H1 (cell line): Measurements from ENCODE around the gene ARHGAP26. TPM values are rescaled to one million over a fixed set of nuclear protein-coding genes. Genes with fewer than 3 reads are reported as not detected.

Source experiments
- CTCF ChIA-PET: fragments of 300-600 bp; sonication (Branson Sonifier 250); formaldehyde crosslinking; loops from one replicate; lab custom pipeline; 2021; ENCODE audit not compliant: partially characterized antibody; lab: Charles Lee
- POLR2A ChIA-PET: fragments of 300-600 bp; sonication (Branson Sonifier 250); formaldehyde crosslinking; loops from one replicate; lab custom pipeline; 2021; ENCODE audit warnings: inconsistent platforms; ENCODE audit not compliant: partially characterized antibody; lab: Charles Lee
- DNase-seq, 2 experiments: peaks; one replicate each; pipeline versions ENCODE4 v3.0.0 to v3.0.0-alpha.2; 2010 to 2022; ENCODE audit warnings: low spot score in 2 of 2, low read depth in 1 of 2, mixed read lengths in 1 of 2
- FAIRE-seq: peaks from 2 replicates; lab custom pipeline; 2011; peaks lifted over from hg19 to GRCh38; lab: Jason Lieb, UNC
- H2AFZ ChIP-seq: 2 replicates; pipeline ENCODE4 v1.8.1; 2012; ENCODE audit warnings: low read length, inconsistent platforms
- H2AK5ac ChIP-seq: 2 replicates; pipeline ENCODE4 v1.6.1; 2013; ENCODE audit warnings: low read depth, low read length
- H2BK120ac ChIP-seq: replicated peaks from 2 replicates; pipeline ENCODE3; 2013; ENCODE audit warnings: low read depth, low read length, inconsistent platforms
- H2BK12ac ChIP-seq: 2 replicates; pipeline ENCODE4 v1.6.1; 2013; ENCODE audit warnings: low read depth, low read length
- H2BK15ac ChIP-seq: 2 replicates; pipeline ENCODE4 v1.6.1; 2013; ENCODE audit warnings: low read length
- H2BK20ac ChIP-seq: 2 replicates; pipeline ENCODE4 v1.6.1; 2013; ENCODE audit warnings: low read length
- H2BK5ac ChIP-seq: 2 replicates; pipeline ENCODE4 v1.6.1; 2013; ENCODE audit warnings: low read depth, low read length
- H3K14ac ChIP-seq: 2 replicates; pipeline ENCODE4 v1.6.1; 2013; ENCODE audit warnings: inconsistent platforms; ENCODE audit not compliant: insufficient read length
- H3K18ac ChIP-seq: 2 replicates; pipeline ENCODE4 v1.6.1; 2013; ENCODE audit warnings: low read length; ENCODE audit errors: extremely low read depth
- H3K23ac ChIP-seq: 2 replicates; pipeline ENCODE4 v1.6.1; 2013; ENCODE audit warnings: inconsistent platforms; ENCODE audit not compliant: insufficient read length
- H3K23me2 ChIP-seq: 2 replicates; pipeline ENCODE4 v1.6.1; 2013; ENCODE audit warnings: low read depth, low read length
- H3K27ac ChIP-seq: 2 replicates; pipeline ENCODE4 v1.6.1; 2011; ENCODE audit warnings: low read depth, low read length, inconsistent platforms
- H3K27me3 ChIP-seq, 4 experiments: replicated peaks in 1 of 4; 1 replicate in 1 of 4; 2 replicates in 3 of 4; pipeline versions ENCODE4 v1.6.1 to v1.8.1; 2011 to 2013; ENCODE audit warnings: low read length in 3 of 4, mild to moderate bottlenecking in 3 of 4, inconsistent platforms in 2 of 4, mixed read lengths in 2 of 4, moderate library complexity in 1 of 4; ENCODE audit not compliant: control insufficient read depth in 3 of 4, insufficient read depth in 3 of 4; ENCODE audit errors: extremely low read depth in 1 of 4
- H3K36me3 ChIP-seq, 4 experiments: 2 replicates each; pipeline versions ENCODE4 v1.6.1 to v1.8.1; 2011 to 2013; ENCODE audit warnings: mild to moderate bottlenecking in 4 of 4, low read length in 3 of 4, moderate library complexity in 2 of 4, control low read depth in 1 of 4, inconsistent platforms in 1 of 4; ENCODE audit not compliant: insufficient read depth in 4 of 4, control insufficient read depth in 2 of 4
- H3K4ac ChIP-seq: replicated peaks from 2 replicates; pipeline ENCODE3; 2013; ENCODE audit warnings: low read length, low read depth, mixed read lengths, inconsistent platforms; ENCODE audit not compliant: insufficient read length
- H3K4me1 ChIP-seq, 4 experiments: replicated peaks in 1 of 4; 1 replicate in 1 of 4; 2 replicates in 3 of 4; pipeline versions ENCODE4 v1.6.1 to v1.8.1; 2011 to 2013; ENCODE audit warnings: low read length in 3 of 4, inconsistent platforms in 2 of 4, mixed read lengths in 1 of 4; ENCODE audit not compliant: insufficient read depth in 4 of 4, control insufficient read depth in 3 of 4
- H3K4me2 ChIP-seq, 2 experiments: 2 replicates each; pipeline versions ENCODE4 v1.6.1 to v1.8.1; 2011 to 2013; ENCODE audit warnings: low read depth in 2 of 2, low read length in 2 of 2, control low read depth in 1 of 2, inconsistent platforms in 1 of 2, mild to moderate bottlenecking in 1 of 2; ENCODE audit not compliant: insufficient read depth in 1 of 2
- H3K4me3 ChIP-seq, 4 experiments: fragments of 200-600, 300-600 bp in 1 of 4; sonication (generic), shearing (Covaris generic), sonication (Bioruptor Twin) in 1 of 4; 2 replicates each; pipeline versions ENCODE4 v1.5.1 to v1.8.1; 2011 to 2016; ENCODE audit warnings: low read length in 4 of 4, low read depth in 3 of 4, control low read depth in 2 of 4, inconsistent platforms in 2 of 4, mild to moderate bottlenecking in 2 of 4, mixed read lengths in 1 of 4, moderate library complexity in 1 of 4; ENCODE audit not compliant: insufficient read depth in 2 of 4; ENCODE audit errors: extremely low read depth in 1 of 4
- H3K56ac ChIP-seq: replicated peaks from 2 replicates; pipeline ENCODE3; 2013; ENCODE audit warnings: low read depth, mild to moderate bottlenecking, mixed read lengths, low read length, inconsistent platforms; ENCODE audit not compliant: insufficient read length
- H3K79me1 ChIP-seq: 2 replicates; pipeline ENCODE4 v1.6.1; 2013; ENCODE audit warnings: low read depth, low read length, control low read depth
- H3K79me2 ChIP-seq, 2 experiments: 2 replicates each; pipeline versions ENCODE4 v1.6.1 to v1.8.1; 2012 to 2013; ENCODE audit warnings: low read length in 2 of 2, mild to moderate bottlenecking in 2 of 2, inconsistent platforms in 1 of 2; ENCODE audit not compliant: insufficient read depth in 2 of 2, control insufficient read depth in 1 of 2
- H3K9ac ChIP-seq, 4 experiments: replicated peaks in 1 of 4; 1 replicate in 1 of 4; 2 replicates in 3 of 4; pipeline versions ENCODE4 v1.6.1 to v1.8.1; 2011 to 2013; ENCODE audit warnings: low read depth in 3 of 4, low read length in 3 of 4, control low read depth in 2 of 4, mild to moderate bottlenecking in 2 of 4, moderate library complexity in 2 of 4, inconsistent platforms in 1 of 4; ENCODE audit errors: extremely low read depth in 1 of 4
- H3K9me3 ChIP-seq, 2 experiments: 2 replicates each; pipeline versions ENCODE4 v1.6.1 to v1.8.1; 2012 to 2013; ENCODE audit warnings: mild to moderate bottlenecking in 2 of 2, moderate library complexity in 2 of 2, control low read depth in 1 of 2, inconsistent platforms in 1 of 2, low read depth in 1 of 2, low read length in 1 of 2, mixed read lengths in 1 of 2; ENCODE audit not compliant: insufficient read depth in 2 of 2
- H4K20me1 ChIP-seq, 2 experiments: replicated peaks in 1 of 2; 2 replicates each; pipeline versions ENCODE3 to v1.8.1; 2011 to 2013; ENCODE audit warnings: inconsistent platforms in 2 of 2, low read length in 2 of 2, mild to moderate bottlenecking in 1 of 2; ENCODE audit not compliant: insufficient read depth in 2 of 2, control insufficient read depth in 1 of 2
- H4K5ac ChIP-seq: 2 replicates; pipeline ENCODE4 v1.6.1; 2013; ENCODE audit warnings: low read length, low read depth, mixed read lengths, inconsistent platforms; ENCODE audit not compliant: insufficient read length
- H4K8ac ChIP-seq: 2 replicates; pipeline ENCODE4 v1.8.0; 2013; ENCODE audit warnings: mild to moderate bottlenecking, moderate library complexity, low read length, inconsistent platforms; ENCODE audit not compliant: insufficient read depth; ENCODE audit errors: extremely low read depth
- H4K91ac ChIP-seq: replicated peaks from 2 replicates; pipeline ENCODE3; 2013; ENCODE audit warnings: low read length, mixed read lengths, inconsistent platforms; ENCODE audit not compliant: insufficient read length
- ATF2 ChIP-seq: IDR thresholded peaks from 2 replicates; pipeline ENCODE4 v1.6.1; 2012; ENCODE audit warnings: low read length, inconsistent platforms
- CBX8 ChIP-seq: fragments of 300-800, 300-1000 bp; sonication (generic); IDR thresholded peaks from 2 replicates; pipeline ENCODE4 v1.7.1; 2016; ENCODE audit warnings: low read depth, low read length, borderline replicate concordance
- CEBPB ChIP-seq: IDR thresholded peaks from 2 replicates; pipeline ENCODE4 v1.6.1; 2012; ENCODE audit warnings: low read depth, low read length
- CTBP2 ChIP-seq: IDR thresholded peaks from 2 replicates; pipeline ENCODE4 v1.7.0; 2011; ENCODE audit warnings: borderline replicate concordance, mild to moderate bottlenecking, moderate library complexity, mixed read lengths, low read length; ENCODE audit not compliant: insufficient read depth, insufficient read length
- FOSL1 ChIP-seq: IDR thresholded peaks from 2 replicates; pipeline ENCODE4 v1.6.1; 2011; ENCODE audit warnings: mild to moderate bottlenecking, low read depth, low read length, moderate library complexity; ENCODE audit not compliant: insufficient read depth
- GABPA ChIP-seq: IDR thresholded peaks from 2 replicates; pipeline ENCODE4 v1.6.1; 2011; ENCODE audit warnings: mild to moderate bottlenecking, low read length, moderate library complexity, borderline replicate concordance; ENCODE audit not compliant: insufficient read depth
- GTF2F1 ChIP-seq: IDR thresholded peaks from 2 replicates; pipeline ENCODE4 v1.6.1; 2012; ENCODE audit warnings: low read depth, low read length, improper control_type of control experiment, borderline replicate concordance
- HDAC2 ChIP-seq, 2 experiments: fragments of 300-600 bp in 1 of 2; sonication (generic) in 1 of 2; IDR thresholded peaks; 2 replicates each; pipeline ENCODE4 v1.6.1; 2011 to 2012; ENCODE audit warnings: low read depth in 2 of 2, low read length in 2 of 2, mild to moderate bottlenecking in 2 of 2, moderate library complexity in 2 of 2, borderline replicate concordance in 1 of 2, inconsistent platforms in 1 of 2
- JUN ChIP-seq: IDR thresholded peaks from 2 replicates; pipeline ENCODE4 v1.6.1; 2011; ENCODE audit warnings: low read depth, mild to moderate bottlenecking, improper control_type of control experiment, low read length
- JUND ChIP-seq: IDR thresholded peaks from 2 replicates; pipeline ENCODE4 v1.6.1; 2011; ENCODE audit warnings: mild to moderate bottlenecking, improper control_type of control experiment, low read length
- KDM4A ChIP-seq: IDR thresholded peaks from one replicate; pipeline ENCODE4 v1.7.1; 2012; ENCODE audit warnings: low read depth, mild to moderate bottlenecking, moderate library complexity, low read length, inconsistent platforms; ENCODE audit not compliant: severe bottlenecking
- RBBP5 ChIP-seq: IDR thresholded peaks from 2 replicates; pipeline ENCODE4 v1.7.1; 2012; ENCODE audit warnings: low read depth, mild to moderate bottlenecking, inconsistent platforms, low read length, moderate library complexity, borderline replicate concordance
- SRF ChIP-seq: IDR thresholded peaks from 2 replicates; pipeline ENCODE4 v1.6.1; 2011; ENCODE audit warnings: mild to moderate bottlenecking, low read depth, low read length, moderate library complexity
- polyA plus RNA-seq, 7 experiments: library from polyadenylated mRNA; depleted of rRNA in 3 of 7; stranded (reverse) in 5 of 7; unstranded in 2 of 7; fragments of >200 nt in 5 of 7; fragments of 200-250 nt in 2 of 7; gene quantifications; 1 replicate in 5 of 7; 2 replicates in 1 of 7; 4 replicates in 1 of 7; pipeline versions ENCODE4 v1.2.1 to v1.2.3, GENCODE V29; 2011 to 2013; ENCODE audit warnings: missing spikeins in 2 of 7, mixed read lengths in 2 of 7
- total RNA-seq: library from RNA; stranded (reverse); fragmentation: NEBNext Ultra II Directional; extraction: Animal tissue kit (Norgen Biotek cat#: 25700); gene quantifications from 2 replicates; pipeline ENCODE4 v1.2.1, GENCODE V29; 2021

Gene ARHGAP26
- total and polyA plus RNA-seq, 2 of the 8 experiments (the other 6 are each of a cell fraction or from before 2014, with no cell fraction given) = 7.1 to 24.8 TPM

GRCh38 chr5:143072734-143073133, 302.6 kb downstream of the ARHGAP26 start:
- no peak overlapping the region for H3K23ac ChIP-seq
- no peak overlapping the region for H2AFZ ChIP-seq
- no peak overlapping the region for H3K4ac ChIP-seq
- no peak overlapping the region for H2AK5ac ChIP-seq
- ChIA-PET CTCF (no interaction called here), POLR2A (no interaction called here)
- H3K79me1 ChIP-seq = no peaks in the 10 kb centered on the region
- H3K36me3 ChIP-seq = peaks cover 0 to 8% (median 2%) of the 10 kb centered on the region in 4 experiments; a peak in 4 of 8 replicates
- no peak overlapping the region for H3K4me3 ChIP-seq
- H3K27me3 ChIP-seq = no peaks in the 10 kb centered on the region
- H3K18ac ChIP-seq = no peak overlapping the region
- no peak overlapping the region for H4K5ac ChIP-seq
- H3K79me2 ChIP-seq = no peaks in the 10 kb centered on the region
- H3K56ac ChIP-seq = no peak overlapping the region
- H2BK12ac ChIP-seq = no peak overlapping the region
- no peaks in the 10 kb centered on the region for H4K20me1 ChIP-seq
- H3K4me1 ChIP-seq = peaks cover 0 to 3% (median 0%) of the 10 kb centered on the region in 4 experiments; a peak in 1 of 7 replicates
- no peak overlapping the region for H2BK20ac ChIP-seq
- no peaks in the 10 kb centered on the region for H3K23me2 ChIP-seq
- FAIRE-seq (no peak), DNase-seq (no peak)
- H3K9me3 ChIP-seq = peaks cover 6 to 9% of the 10 kb centered on the region in 2 experiments; a peak in 2 of 4 replicates
- no peak overlapping the region for H2BK120ac ChIP-seq
- H3K9ac ChIP-seq = no peak overlapping the region
- H2BK15ac ChIP-seq = no peak overlapping the region
- H3K27ac ChIP-seq = no peak overlapping the region
- H2BK5ac ChIP-seq = no peak overlapping the region
- H3K14ac ChIP-seq = no peak overlapping the region
- no peak overlapping the region for H4K8ac ChIP-seq
- H3K4me2 ChIP-seq = no peak overlapping the region
- H4K91ac ChIP-seq = no peak overlapping the region
- TF ChIP-seq GTF2F1 (no peak), RBBP5 (no peak), SRF (no peak), CEBPB (no peak), FOSL1 (no peak), KDM4A (no peak), CTBP2 (no peak), GABPA (no peak), JUND (no peak), JUN (no peak), HDAC2 (IDR thresholded peaks at IDR 0.05; ENCODE audit: borderline replicate concordance in 1 of 2, low read depth in 2 of 2, low read length in 2 of 2) (no peak), CBX8 (no peak), ATF2 (no peak)
